ENCODE data around the gene AGAP1. TPM values are rescaled to one million over a fixed set of nuclear protein-coding genes. Genes with fewer than 3 reads are reported as not detected.

The AGAP1 gene
- total and polyA plus RNA-seq, 7 donors: 10.8 to 42.7 (median 18.6) TPM

DNA sequence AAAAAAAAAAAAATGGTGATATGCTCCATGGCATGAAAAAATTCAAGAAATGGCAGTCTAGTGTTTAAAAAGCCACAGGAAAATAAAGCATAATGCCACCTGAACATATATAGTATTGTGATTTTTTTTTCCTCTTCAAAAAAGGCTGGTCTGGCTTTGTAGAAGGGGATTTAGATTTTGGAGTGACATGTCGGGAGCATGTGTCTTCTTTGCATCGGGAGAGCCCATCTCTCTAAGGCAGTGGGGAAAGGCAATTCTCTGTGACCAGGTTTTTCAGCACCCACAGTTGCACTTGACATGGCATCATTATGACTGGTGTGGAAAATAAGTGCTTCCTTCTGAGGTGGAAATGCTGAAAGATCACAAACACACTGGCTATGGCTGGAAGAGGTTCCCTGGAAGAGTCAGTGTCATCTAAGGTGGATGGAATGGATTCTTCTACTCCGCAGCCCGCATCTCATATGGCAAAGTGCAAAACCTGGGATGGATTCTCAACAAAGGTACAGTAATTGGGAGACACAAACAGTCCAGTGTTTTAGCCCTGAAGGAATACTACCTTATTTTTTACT, 172.5 kb downstream of the AGAP1 start:
- Histone ChIP-seq H3K4me3 (peak overlapping the region in 3 of 4 donors; percentile 27 to 43 (median 37)), H3K36me3 (no peaks in the 10 kb centered on the region), H3K27ac (peak overlapping the region; percentile 64 to 87 (median 75)), H3K4me1 (peaks cover 0 to 42% (median 32%) of the 10 kb centered on the region in 4 donors), H3K27me3 (no peaks in the 10 kb centered on the region), H3K9me3 (no peaks in the 10 kb centered on the region)
- peak; percentile 61 for DNase-seq
- WGBS, 2 donors: 1 to 3% methylated on average over 4 of the region's 4 CpGs
- TF ChIP-seq EP300 (IDR thresholded peaks at IDR 0.05) (no peak), POLR2AphosphoS5 (IDR thresholded peaks at IDR 0.05) (peak in 1 of 4 donors; percentile 57), POLR2A (IDR thresholded peaks at IDR 0.05) (no peak)
- TF ChIP-seq, protein P1, sequence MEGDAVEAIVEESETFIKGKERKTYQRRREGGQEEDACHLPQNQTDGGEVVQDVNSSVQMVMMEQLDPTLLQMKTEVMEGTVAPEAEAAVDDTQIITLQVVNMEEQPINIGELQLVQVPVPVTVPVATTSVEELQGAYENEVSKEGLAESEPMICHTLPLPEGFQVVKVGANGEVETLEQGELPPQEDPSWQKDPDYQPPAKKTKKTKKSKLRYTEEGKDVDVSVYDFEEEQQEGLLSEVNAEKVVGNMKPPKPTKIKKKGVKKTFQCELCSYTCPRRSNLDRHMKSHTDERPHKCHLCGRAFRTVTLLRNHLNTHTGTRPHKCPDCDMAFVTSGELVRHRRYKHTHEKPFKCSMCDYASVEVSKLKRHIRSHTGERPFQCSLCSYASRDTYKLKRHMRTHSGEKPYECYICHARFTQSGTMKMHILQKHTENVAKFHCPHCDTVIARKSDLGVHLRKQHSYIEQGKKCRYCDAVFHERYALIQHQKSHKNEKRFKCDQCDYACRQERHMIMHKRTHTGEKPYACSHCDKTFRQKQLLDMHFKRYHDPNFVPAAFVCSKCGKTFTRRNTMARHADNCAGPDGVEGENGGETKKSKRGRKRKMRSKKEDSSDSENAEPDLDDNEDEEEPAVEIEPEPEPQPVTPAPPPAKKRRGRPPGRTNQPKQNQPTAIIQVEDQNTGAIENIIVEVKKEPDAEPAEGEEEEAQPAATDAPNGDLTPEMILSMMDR (IDR thresholded peaks at IDR 0.05): no peak
- intact Hi-C loops (cut with DNase I): no loop called here

DNA sequence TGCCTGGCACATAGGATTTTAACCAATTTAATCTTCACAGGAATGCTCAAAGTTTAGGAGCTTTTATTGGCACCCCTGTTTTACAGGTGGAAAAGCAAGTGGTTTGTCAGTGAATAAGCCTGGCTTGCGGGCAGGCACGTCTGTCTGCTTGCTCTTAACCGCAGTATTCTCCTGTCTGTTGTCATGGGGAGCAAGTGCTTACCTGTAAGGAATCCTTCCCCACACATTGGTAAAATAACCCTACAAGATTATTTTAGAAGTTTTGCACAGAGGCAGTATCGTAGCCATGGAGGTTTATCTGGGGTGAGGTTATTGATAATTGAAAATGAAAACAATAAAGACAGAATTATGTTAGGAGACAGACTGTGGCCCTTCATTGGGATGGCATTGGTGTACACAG, 174.9 kb downstream of the AGAP1 start:
- no peak overlapping the region for H3K4me3 ChIP-seq
- intact Hi-C loops (cut with DNase I): loop anchor here (2.0 kb wide), 1 partner anchor 30 kb away; no protein-coding TSS in a partner anchor
- TF ChIP-seq, protein P1 (IDR thresholded peaks at IDR 0.05): no peak
- no peak for TF ChIP-seq POLR2A (IDR thresholded peaks at IDR 0.05)
- TF ChIP-seq POLR2AphosphoS5 (IDR thresholded peaks at IDR 0.05): no peak
- no peak for TF ChIP-seq EP300 (IDR thresholded peaks at IDR 0.05)
- peak overlapping the region in 2 of 4 donors; percentile 83 to 86 for H3K27ac ChIP-seq
- WGBS, 2 donors: 85 to 94% methylated on average over 4 of the region's 4 CpGs
- H3K9me3 ChIP-seq: no peaks in the 10 kb centered on the region
- H3K36me3 ChIP-seq: no peaks in the 10 kb centered on the region
- DNase-seq: no peak
- no peaks in the 10 kb centered on the region for H3K27me3 ChIP-seq
- H3K4me1 ChIP-seq: peaks cover 0 to 64% (median 48%) of the 10 kb centered on the region in 4 donors

DNA sequence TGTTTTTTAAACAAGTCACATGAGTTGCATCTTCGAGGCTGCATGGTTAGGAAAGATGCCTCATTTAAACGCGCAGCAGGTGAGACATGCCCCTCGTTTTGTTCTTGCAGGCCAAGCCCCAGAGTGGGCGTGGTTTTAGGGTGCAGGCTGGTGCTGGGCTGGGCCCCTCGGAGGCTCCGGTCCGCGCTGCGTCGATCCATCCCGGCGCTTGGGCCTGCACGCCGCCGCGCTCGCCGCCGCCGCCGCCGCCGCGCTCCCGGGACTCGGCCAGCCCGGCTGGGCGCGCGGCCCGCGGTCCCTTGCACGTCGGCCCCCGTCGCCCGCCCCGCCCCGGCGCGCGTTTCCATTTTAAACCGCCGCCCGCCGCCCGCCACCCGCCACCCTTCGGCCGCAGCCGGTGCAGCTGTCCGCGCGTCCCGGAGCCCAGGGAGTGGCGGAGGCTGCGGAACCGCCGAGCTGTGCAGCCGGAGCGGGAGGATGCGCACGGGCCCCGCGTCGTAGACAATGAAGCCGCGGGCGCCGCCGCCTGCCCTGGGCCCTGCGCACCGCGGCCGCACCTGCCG, 175.5 kb downstream of the AGAP1 start:
- intact Hi-C loops (cut with DNase I): loop anchor here (2.0 kb wide), 1 partner anchor 31 kb away; no protein-coding TSS in a partner anchor
- Histone ChIP-seq H3K27me3 (no peaks in the 10 kb centered on the region), H3K27ac (peak overlapping the region; percentile 72 to 86 (median 78)), H3K36me3 (no peaks in the 10 kb centered on the region), H3K4me1 (peaks cover 0 to 69% (median 51%) of the 10 kb centered on the region in 4 donors), H3K4me3 (peak overlapping the region; percentile 35 to 68 (median 60)), H3K9me3 (no peaks in the 10 kb centered on the region)
- WGBS, 2 donors: 1% methylated on average over 77 of the region's 77 CpGs
- TF ChIP-seq EP300 (IDR thresholded peaks at IDR 0.05) (no peak), POLR2AphosphoS5 (IDR thresholded peaks at IDR 0.05) (peak in 1 of 4 donors; percentile 51)
- DNase-seq: peak; percentile 84

DNA sequence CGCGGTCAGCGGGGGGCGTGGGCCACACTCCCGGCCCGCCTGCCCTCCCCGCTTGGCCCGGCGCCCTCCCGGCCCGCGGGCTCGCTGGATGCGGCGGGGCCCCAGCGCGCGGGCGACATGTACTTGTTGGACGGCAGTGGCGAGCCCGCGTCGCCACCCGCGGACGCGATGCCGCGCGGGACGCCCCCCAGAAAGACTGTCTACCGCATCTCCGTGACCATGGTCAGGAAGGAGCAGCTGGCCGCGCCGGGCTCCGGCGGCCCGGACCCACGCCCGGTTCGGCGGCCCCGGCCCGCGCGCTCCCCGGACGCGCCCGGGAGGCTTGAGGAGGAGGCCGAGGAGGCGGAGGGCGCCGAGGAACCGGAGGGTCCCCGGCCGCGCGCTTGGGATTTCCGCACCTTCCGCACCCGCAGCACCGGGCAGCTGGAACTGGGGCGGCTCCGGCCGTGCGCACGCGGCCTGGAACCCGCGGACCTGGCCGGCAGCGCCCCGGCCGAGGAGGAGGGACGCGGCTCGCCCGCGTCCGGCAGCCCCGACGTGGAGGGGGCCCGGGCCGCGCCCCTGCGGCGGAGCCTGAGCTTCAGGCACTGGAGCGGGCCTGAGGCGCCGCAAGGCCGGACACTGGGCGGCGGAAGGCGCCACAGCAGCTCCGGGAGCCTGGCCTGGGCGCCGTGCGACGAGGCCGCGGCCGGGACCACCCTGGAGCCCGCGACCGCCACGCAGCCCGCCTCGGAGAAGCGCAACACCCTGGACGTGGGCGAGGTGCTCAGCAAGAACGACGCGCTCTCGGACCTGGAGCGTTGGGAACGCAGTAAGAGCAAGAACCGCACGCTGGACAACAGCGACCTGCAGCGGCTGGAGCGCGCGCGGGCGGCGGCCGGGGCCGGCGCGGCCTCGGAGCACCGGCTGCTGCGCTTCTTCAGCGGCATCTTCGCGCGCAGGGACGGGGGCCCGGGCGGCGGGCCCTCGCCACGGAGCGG, 176.4 kb downstream of the AGAP1 start:
- intact Hi-C loops (cut with DNase I): loop anchor here (1.0 to 10.0 kb wide), 5 partner anchors 31 to 533 kb away; partner anchors contain the start of gene AGAP1
- Histone ChIP-seq H3K27me3 (no peaks in the 10 kb centered on the region), H3K9me3 (no peaks in the 10 kb centered on the region), H3K4me1 (peaks cover 0 to 60% (median 45%) of the 10 kb centered on the region in 4 donors), H3K27ac (peak overlapping the region; percentile 74 to 86 (median 82)), H3K36me3 (no peaks in the 10 kb centered on the region), H3K4me3 (peak overlapping the region; percentile 31 to 68 (median 60))
- no peak for TF ChIP-seq POLR2A (IDR thresholded peaks at IDR 0.05)
- TF ChIP-seq, protein P1 (IDR thresholded peaks at IDR 0.05): peak in 3 of 4 experiments; percentile 25 to 78 (median 45)
- WGBS, 2 donors: 4 to 5% methylated on average over 148 of the region's 148 CpGs
- peak; percentile 89 for DNase-seq

Data from sigmoid colon (tissue), 7 donors.